ENCODE data around the gene COX18. TPM values are rescaled to one million over a fixed set of nuclear protein-coding genes. Genes with fewer than 3 reads are reported as not detected.

The COX18 gene
- total and polyA plus RNA-seq, 2 experiments from 2014 or later, result 9.6 to 44.7 TPM

- no peak overlapping the region; the same call in 1 of the 2 replicates for H3K27ac Mint-ChIP-seq
- Histone ChIP-seq H3K79me2 (replicated peaks; ENCODE audit: insufficient read depth) (peaks cover 10% of the 10 kb centered on the region; the same call in 1 of the 2 replicates), H4K20me1 (replicated peaks; ENCODE audit: insufficient read depth) (peaks cover 2% of the 10 kb centered on the region; the same call in 1 of the 2 replicates), H3F3A (replicated peaks; ENCODE audit: low read depth) (no peaks in the 10 kb centered on the region), H3K36me3 (ENCODE audit: insufficient read depth) (peaks cover 42% of the 10 kb centered on the region), H3K27me3 (ENCODE audit: insufficient read depth) (no peaks in the 10 kb centered on the region), H3K9me2 (ENCODE audit: insufficient read depth) (no peaks in the 10 kb centered on the region), H3K4me1 (ENCODE audit: insufficient read depth) (no peaks in the 10 kb centered on the region), H3K4me3 (no peak overlapping the region), H2AFZ (no peak overlapping the region), H3K4me2 (no peak overlapping the region), H3K27ac (ENCODE audit: low read depth) (no peak overlapping the region)
- no peak for DNase-seq (ENCODE audit: low spot score)
- no peaks in the 10 kb centered on the region for H3K9me3 Mint-ChIP-seq
- ATAC-seq, result no peak
- TF ChIP-seq POLR2AphosphoS5 (IDR thresholded peaks at IDR 0.05; ENCODE audit: low read depth) (no peak), JUNB (IDR thresholded peaks at IDR 0.05; ENCODE audit: unreplicated experiment) (no peak), ZNF331 (CRISPR knock-in tag; IDR thresholded peaks at IDR 0.05; ENCODE audit: low read depth) (no peak), CREB1 (CRISPR knock-in tag; IDR thresholded peaks at IDR 0.05; ENCODE audit: low read depth) (no peak), EZH2phosphoT487 (IDR thresholded peaks at IDR 0.05; ENCODE audit: unreplicated experiment) (no peak), NANOG (IDR thresholded peaks at IDR 0.05; ENCODE audit: borderline replicate concordance) (no peak), EZH2 (IDR thresholded peaks at IDR 0.05; ENCODE audit: low read depth, unreplicated experiment) (no peak), ETS1 (IDR thresholded peaks at IDR 0.05) (no peak)
- TF ChIP-seq, protein P1, sequence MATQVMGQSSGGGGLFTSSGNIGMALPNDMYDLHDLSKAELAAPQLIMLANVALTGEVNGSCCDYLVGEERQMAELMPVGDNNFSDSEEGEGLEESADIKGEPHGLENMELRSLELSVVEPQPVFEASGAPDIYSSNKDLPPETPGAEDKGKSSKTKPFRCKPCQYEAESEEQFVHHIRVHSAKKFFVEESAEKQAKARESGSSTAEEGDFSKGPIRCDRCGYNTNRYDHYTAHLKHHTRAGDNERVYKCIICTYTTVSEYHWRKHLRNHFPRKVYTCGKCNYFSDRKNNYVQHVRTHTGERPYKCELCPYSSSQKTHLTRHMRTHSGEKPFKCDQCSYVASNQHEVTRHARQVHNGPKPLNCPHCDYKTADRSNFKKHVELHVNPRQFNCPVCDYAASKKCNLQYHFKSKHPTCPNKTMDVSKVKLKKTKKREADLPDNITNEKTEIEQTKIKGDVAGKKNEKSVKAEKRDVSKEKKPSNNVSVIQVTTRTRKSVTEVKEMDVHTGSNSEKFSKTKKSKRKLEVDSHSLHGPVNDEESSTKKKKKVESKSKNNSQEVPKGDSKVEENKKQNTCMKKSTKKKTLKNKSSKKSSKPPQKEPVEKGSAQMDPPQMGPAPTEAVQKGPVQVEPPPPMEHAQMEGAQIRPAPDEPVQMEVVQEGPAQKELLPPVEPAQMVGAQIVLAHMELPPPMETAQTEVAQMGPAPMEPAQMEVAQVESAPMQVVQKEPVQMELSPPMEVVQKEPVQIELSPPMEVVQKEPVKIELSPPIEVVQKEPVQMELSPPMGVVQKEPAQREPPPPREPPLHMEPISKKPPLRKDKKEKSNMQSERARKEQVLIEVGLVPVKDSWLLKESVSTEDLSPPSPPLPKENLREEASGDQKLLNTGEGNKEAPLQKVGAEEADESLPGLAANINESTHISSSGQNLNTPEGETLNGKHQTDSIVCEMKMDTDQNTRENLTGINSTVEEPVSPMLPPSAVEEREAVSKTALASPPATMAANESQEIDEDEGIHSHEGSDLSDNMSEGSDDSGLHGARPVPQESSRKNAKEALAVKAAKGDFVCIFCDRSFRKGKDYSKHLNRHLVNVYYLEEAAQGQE (IDR thresholded peaks at IDR 0.05; ENCODE audit: unreplicated experiment), result no peak
- TF ChIP-seq, protein P2, sequence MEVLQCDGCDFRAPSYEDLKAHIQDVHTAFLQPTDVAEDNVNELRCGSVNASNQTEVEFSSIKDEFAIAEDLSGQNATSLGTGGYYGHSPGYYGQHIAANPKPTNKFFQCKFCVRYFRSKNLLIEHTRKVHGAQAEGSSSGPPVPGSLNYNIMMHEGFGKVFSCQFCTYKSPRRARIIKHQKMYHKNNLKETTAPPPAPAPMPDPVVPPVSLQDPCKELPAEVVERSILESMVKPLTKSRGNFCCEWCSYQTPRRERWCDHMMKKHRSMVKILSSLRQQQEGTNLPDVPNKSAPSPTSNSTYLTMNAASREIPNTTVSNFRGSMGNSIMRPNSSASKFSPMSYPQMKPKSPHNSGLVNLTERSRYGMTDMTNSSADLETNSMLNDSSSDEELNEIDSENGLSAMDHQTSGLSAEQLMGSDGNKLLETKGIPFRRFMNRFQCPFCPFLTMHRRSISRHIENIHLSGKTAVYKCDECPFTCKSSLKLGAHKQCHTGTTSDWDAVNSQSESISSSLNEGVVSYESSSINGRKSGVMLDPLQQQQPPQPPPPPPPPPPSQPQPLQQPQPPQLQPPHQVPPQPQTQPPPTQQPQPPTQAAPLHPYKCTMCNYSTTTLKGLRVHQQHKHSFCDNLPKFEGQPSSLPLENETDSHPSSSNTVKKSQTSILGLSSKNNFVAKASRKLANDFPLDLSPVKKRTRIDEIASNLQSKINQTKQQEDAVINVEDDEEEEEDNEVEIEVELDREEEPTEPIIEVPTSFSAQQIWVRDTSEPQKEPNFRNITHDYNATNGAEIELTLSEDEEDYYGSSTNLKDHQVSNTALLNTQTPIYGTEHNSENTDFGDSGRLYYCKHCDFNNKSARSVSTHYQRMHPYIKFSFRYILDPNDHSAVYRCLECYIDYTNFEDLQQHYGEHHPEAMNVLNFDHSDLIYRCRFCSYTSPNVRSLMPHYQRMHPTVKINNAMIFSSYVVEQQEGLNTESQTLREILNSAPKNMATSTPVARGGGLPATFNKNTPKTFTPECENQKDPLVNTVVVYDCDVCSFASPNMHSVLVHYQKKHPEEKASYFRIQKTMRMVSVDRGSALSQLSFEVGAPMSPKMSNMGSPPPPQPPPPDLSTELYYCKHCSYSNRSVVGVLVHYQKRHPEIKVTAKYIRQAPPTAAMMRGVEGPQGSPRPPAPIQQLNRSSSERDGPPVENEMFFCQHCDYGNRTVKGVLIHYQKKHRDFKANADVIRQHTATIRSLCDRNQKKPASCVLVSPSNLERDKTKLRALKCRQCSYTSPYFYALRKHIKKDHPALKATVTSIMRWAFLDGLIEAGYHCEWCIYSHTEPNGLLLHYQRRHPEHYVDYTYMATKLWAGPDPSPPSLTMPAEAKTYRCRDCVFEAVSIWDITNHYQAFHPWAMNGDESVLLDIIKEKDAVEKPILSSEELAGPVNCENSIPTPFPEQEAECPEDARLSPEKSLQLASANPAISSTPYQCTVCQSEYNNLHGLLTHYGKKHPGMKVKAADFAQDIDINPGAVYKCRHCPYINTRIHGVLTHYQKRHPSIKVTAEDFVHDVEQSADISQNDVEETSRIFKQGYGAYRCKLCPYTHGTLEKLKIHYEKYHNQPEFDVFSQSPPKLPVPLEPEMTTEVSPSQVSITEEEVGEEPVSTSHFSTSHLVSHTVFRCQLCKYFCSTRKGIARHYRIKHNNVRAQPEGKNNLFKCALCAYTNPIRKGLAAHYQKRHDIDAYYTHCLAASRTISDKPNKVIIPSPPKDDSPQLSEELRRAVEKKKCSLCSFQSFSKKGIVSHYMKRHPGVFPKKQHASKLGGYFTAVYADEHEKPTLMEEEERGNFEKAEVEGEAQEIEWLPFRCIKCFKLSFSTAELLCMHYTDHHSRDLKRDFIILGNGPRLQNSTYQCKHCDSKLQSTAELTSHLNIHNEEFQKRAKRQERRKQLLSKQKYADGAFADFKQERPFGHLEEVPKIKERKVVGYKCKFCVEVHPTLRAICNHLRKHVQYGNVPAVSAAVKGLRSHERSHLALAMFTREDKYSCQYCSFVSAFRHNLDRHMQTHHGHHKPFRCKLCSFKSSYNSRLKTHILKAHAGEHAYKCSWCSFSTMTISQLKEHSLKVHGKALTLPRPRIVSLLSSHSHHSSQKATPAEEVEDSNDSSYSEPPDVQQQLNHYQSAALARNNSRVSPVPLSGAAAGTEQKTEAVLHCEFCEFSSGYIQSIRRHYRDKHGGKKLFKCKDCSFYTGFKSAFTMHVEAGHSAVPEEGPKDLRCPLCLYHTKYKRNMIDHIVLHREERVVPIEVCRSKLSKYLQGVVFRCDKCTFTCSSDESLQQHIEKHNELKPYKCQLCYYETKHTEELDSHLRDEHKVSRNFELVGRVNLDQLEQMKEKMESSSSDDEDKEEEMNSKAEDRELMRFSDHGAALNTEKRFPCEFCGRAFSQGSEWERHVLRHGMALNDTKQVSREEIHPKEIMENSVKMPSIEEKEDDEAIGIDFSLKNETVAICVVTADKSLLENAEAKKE (CRISPR knock-in tag; IDR thresholded peaks at IDR 0.05), result no peak
- H3K36me3 Mint-ChIP-seq (ENCODE audit: low read depth), result peaks cover 36% of the 10 kb centered on the region
- no peak overlapping the region for H3K4me3 Mint-ChIP-seq
- H3K27me3 Mint-ChIP-seq (ENCODE audit: insufficient read depth, low read depth, poor library complexity), result no peaks in the 10 kb centered on the region
- H3K4me1 Mint-ChIP-seq, result no peaks in the 10 kb centered on the region
Observed at GRCh38 chr4:73090738-73091137, 21.2 kb upstream of the COX18 start.
